A549 (cell line): ENCODE data around the gene PLEKHG4B.

Experiments used
- FOXS1 ChIP-seq: fragments of 250-450 bp; sonication (Bioruptor Pico); IDR thresholded peaks from 2 replicates; pipeline ENCODE4 v1.5.0; 2020; ENCODE audit warnings: mild to moderate bottlenecking, moderate library complexity
- POLR2A ChIP-seq: IDR thresholded peaks from 2 replicates; pipeline ENCODE4 v1.6.1; 2012; ENCODE audit warnings: mild to moderate bottlenecking, low read length
- POLR2AphosphoS2 ChIP-seq: conservative IDR thresholded peaks from 2 replicates; pipeline ENCODE4 v1.6.1; 2012; ENCODE audit warnings: low read length, improper control_type of control experiment, inconsistent platforms
- TF ChIP-seq, protein P1 (sequence below): fragments of >200 bp; sonication (Bioruptor Twin); formaldehyde crosslinking; IDR thresholded peaks from 3 replicates; pipeline ENCODE4 v1.5.1; 2016

DNA sequence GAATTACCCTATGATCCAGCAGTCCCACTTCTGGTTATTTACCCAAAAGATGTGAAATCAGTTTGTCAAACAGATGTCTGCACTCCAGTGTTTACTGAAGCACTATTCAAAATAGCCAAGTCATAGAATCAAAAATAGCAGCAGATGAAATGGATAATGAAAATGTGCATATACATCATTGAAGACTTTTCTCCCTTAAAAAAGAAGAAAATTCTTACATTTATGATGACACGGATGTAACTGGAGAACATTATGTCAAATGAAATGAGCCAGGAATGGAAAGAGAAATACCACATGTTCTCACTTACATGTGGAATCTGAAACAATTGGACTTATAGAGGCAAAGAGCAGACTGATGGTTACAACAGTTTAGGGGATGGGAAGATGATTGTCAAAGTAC, 21.5 kb upstream of the PLEKHG4B start:
- TF ChIP-seq, protein P1, sequence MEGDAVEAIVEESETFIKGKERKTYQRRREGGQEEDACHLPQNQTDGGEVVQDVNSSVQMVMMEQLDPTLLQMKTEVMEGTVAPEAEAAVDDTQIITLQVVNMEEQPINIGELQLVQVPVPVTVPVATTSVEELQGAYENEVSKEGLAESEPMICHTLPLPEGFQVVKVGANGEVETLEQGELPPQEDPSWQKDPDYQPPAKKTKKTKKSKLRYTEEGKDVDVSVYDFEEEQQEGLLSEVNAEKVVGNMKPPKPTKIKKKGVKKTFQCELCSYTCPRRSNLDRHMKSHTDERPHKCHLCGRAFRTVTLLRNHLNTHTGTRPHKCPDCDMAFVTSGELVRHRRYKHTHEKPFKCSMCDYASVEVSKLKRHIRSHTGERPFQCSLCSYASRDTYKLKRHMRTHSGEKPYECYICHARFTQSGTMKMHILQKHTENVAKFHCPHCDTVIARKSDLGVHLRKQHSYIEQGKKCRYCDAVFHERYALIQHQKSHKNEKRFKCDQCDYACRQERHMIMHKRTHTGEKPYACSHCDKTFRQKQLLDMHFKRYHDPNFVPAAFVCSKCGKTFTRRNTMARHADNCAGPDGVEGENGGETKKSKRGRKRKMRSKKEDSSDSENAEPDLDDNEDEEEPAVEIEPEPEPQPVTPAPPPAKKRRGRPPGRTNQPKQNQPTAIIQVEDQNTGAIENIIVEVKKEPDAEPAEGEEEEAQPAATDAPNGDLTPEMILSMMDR, result no peak
- TF ChIP-seq POLR2A (no peak), FOXS1 (CRISPR knock-in tag) (no peak), POLR2AphosphoS2 (no peak)
